OCI-LY3 (cell line): ENCODE measurements around the gene HMG20A.

ENCODE experiments used
- CTCF ChIP-seq: fragments of 200-600, 300-600 bp; sonication (generic); IDR thresholded peaks from 2 replicates; pipeline ENCODE4 v1.5.1; 2014; ENCODE audit warnings: antibody characterized with exemption, low read length, low read depth
- EZH2phosphoT487 ChIP-seq: fragments of 200-600 bp; shearing (Covaris generic); IDR thresholded peaks from 2 replicates; pipeline ENCODE4 v1.6.1; 2018; ENCODE audit warnings: antibody characterized with exemption, mixed run types, low read depth

- no peak for TF ChIP-seq CTCF
- no peak for TF ChIP-seq EZH2phosphoT487
Measured at GRCh38 chr15:77436822-77437221, 16.1 kb downstream of the HMG20A start.
